ENCODE data around the gene SLC16A11. TPM values are rescaled to one million over a fixed set of nuclear protein-coding genes. Genes with fewer than 3 reads are reported as not detected.
"Not testable (repeated sequence)": the region's sequence is repeated elsewhere in the genome, so short reads cannot be mapped to it uniquely, and the experiment has no call there.

SLC16A11 gene
- total RNA-seq, 2 donors from 2014 or later: 0.58 to 0.84 TPM

- DNase-seq (no peak), ATAC-seq (no peak)
- intact Hi-C loops (cut with DNase I, micrococcal nuclease): no loop called here
Measured at GRCh38 chr17:7063518-7064094, 19.7 kb upstream of the SLC16A11 start.

DNA sequence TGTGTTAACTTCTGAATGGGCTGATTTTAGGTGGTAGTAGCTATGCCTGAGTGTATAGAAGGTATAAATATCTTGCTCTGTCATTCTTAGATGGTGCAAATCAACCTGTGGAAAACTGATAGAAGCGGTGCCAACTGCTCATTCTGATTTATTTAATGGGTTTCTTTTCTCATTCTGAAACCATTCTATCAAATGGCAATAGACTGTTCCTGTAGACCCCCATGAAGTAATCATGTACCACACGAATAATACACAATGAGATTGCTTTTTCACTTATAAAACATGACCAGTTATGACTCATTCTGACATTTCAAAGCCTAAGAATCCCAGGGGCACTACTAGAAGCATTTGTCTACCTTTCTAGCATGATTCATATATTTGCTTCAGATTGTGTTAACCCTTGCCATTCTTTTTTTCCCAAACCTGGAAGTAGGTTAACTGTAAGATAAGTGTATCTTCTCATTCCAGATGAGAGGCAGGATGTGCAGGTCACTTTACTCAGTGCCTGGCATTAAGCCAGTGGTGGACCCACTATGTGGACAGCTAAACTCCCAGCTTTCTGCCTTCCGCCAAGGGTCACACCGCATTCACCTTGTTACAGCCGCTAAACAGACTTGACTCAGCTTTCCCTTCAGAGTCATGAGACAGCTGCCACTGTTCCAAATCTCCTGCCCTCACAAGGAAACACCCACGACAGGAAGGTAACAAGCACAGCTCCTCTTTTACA, 16.4 kb upstream of the SLC16A11 start:
- intact Hi-C loops (cut with DNase I, micrococcal nuclease): no loop called here
- no peak for ATAC-seq
- no peak for DNase-seq

DNA sequence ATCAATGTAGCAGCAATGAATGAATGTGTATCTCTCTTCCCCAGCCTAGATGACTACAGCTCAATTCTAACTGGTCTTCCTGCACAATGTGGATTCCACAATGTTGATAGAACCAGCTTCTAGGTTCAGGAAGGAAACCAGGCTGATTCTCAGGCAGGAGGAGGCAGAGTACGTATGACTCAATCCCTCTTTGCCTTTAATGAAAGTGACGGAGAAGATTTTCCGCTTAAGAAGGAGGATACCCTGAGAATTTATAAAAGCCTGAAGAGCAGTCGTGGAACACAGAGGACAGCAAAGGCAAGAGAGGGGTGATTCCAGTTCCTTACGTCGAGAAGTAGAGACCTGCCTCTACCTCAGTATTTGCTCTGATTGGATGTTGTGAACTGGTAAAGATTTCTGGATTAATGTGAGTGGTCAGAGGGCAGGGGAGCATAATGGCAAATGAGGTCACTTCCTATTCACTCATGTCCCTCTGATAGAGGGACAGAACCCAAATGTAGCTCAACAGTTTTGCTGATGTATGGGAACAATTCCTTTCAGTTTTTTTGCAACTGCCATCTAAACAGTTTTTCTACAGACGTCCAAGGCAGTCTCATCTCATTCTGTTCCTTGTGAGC, 15.0 kb upstream of the SLC16A11 start:
- ATAC-seq (no peak), DNase-seq (no peak)
- intact Hi-C loops (cut with DNase I, micrococcal nuclease): no loop called here

GRCh38 chr17:7056386-7056785, 12.5 kb upstream of the SLC16A11 start:
- no peak for DNase-seq
- no peak for ATAC-seq
- intact Hi-C loops (cut with DNase I, micrococcal nuclease): no loop called here

DNA sequence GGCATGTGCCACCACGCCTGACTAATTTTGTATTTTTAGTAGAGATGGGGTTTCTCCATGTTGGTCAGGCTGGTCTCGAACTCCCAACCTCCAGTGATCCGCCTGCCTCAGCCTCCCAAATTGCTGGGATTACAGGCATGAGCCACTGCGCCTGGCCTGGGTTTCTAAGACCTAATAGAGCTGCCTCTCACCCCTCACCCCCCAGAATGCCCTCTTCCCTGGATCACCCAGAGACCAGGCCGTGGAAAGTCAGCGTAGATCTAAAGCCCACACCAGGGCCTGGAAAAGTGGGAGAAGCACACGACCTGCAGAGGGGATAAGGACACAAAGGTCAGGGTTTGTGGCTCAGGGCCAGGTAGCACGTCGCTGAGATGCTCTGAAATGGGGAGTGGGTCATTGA, 6.7 kb upstream of the SLC16A11 start:
- DNase-seq, ATAC-seq: not testable (repeated sequence)
- intact Hi-C loops (cut with DNase I, micrococcal nuclease): loop anchor here in 1 of 2 donors (5.0 kb wide), 1 partner anchor 87 kb away; no protein-coding TSS in a partner anchor

DNA sequence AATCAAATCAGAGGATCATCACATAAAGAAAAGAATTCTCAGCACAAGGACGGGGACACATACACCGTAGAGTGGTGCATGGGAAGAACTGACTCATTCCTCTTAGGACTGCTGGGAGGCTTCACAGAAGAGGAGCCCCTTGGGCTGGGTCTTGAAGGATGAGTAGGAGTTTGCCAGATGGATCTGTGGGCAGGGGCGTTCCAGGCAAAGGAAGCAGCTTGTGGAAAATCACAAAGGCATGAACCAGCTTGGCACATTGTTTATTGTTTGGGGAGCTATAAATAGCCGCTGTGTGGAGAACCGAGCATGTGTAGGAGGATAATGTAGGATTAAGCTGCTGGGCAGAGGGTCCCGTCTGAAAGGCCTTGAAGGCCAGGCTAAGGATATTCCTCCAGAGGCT, 5.1 kb upstream of the SLC16A11 start:
- intact Hi-C loops (cut with DNase I, micrococcal nuclease): loop anchor here in 1 of 2 donors (5.0 kb wide), 1 partner anchor 128 kb away; the partner anchor contains the start of gene ASGR1
- ATAC-seq (no peak), DNase-seq (no peak)

- ATAC-seq (no peak), DNase-seq (no peak)
- intact Hi-C loops (cut with DNase I, micrococcal nuclease): loop anchor here in 1 of 2 donors (5.0 kb wide), 1 partner anchor 130 kb away; the partner anchor contains the start of gene ASGR1
Measured at GRCh38 chr17:7047566-7047965, 3.7 kb upstream of the SLC16A11 start.

DNA sequence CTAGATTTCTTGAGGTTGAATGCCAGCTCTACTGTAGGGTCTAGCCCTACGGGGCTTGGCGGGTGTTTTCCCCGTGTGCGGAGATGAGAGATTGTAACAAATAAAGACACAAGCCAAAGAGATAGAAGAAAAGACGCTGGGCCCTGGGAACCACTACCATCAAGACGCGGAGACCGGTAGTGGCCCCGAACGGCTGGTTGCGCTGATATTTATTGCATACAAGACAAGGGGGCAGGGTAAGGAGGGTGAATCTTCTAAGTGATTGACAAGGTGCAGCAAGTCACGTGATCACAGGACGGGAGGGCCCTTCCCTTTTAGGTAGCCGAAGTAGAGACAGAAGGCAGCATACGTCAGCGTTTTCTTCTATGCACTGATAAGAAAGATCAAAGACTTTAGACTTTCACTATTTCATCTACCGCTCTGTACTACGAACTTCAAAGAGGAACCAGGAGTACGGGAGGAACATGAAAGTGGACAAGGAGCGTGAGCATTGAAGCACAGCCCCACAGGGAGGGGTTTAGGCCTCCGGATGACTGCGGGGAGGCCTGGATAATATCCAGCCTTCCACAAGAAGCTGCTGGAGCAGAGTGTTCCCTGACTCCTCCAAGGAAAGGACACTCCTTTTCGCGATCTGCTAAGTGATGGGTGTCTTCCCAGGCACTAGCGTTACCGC, 3.0 kb upstream of the SLC16A11 start:
- DNase-seq (peak; percentile 62 to 85), ATAC-seq (peak; percentile 36)
- intact Hi-C loops (cut with DNase I, micrococcal nuclease): loop anchor here in 1 of 2 donors (5.0 kb wide), 1 partner anchor 130 kb away; the partner anchor contains the start of gene ASGR1

DNA sequence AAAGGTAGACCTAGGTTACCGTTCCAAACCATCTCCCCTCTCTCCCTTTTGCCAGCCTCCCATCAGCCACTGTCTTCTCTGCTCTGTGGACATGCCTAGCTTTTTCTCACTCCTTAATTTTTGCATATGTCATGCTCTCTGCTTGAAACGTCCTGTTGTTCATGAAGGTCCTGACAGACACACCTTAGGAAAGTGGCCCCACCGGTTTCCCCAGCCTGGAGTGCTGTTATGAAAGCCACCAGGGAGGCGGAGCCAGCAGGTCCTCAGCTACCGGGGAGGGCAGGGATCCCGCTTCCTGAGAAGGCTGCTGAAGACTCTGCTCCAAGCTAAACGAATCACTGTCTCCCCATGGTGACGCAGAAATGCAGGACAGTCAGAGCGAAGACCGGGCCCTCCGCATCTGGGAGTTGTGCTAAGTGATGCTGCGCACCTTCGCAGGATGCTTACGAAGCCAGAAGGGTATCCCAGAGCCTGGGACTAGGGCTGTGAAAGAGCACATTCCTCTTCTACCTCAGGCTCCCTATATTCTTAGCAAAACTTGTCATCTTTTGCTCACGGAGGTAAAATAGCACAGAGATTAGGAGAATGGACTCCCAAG, 2.3 kb upstream of the SLC16A11 start:
- ATAC-seq (peak; percentile 84), DNase-seq (peak; percentile 94)
- intact Hi-C loops (cut with DNase I, micrococcal nuclease): loop anchor here in 1 of 2 donors (5.0 kb wide), 1 partner anchor 131 kb away; the partner anchor contains the start of gene ASGR1

- peak; percentile 55 for ATAC-seq
- intact Hi-C loops (cut with DNase I, micrococcal nuclease): loop anchor here in 1 of 2 donors (5.0 kb wide), 1 partner anchor 132 kb away; the partner anchor contains the start of gene ASGR1
Measured at GRCh38 chr17:7045492-7046126, 1.7 kb upstream of the SLC16A11 start.

GRCh38 chr17:7043182-7043496, 753 bp downstream of the SLC16A11 start:
- DNase-seq: no peak
- ATAC-seq: peak; percentile 22
- intact Hi-C loops (cut with DNase I, micrococcal nuclease): no loop called here

More at GRCh38 chr17:7045492-7046126, 1.7 kb upstream of the SLC16A11 start:
- DNase-seq: peak in 1 of 2 donors; percentile 50

DNA sequence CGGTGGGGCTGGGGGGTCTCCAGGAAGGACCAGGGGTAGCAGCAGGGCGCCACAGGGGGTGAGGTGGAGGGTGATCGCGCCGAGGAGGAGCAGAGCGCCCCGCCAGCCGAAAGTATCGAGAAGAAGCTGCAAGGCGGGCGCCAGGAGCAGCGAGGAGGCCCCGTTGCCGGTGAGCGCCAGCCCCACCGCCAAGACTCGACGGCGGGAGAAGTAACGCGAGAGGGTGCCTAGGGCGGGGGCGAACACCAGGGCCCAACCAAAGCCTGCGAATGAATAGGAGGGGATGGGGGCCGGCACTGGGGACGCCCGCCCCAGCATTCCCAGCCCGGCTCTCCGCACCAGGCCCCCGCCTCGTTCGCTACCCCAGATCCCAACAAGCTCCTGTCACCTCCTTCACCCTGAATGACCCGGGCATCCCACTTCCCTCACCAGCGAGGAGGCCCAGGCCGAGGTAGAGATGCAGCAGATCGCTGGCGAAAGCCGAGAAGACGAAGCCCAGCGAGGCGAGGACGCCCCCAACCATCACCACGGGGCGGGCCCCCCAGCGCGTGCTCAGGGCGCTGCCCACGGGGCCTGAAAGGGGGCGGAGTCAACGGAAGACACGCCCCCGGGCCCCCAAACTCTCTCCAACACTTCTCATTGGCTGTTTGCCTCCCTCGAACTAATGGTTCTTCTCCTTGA, 1.3 kb downstream of the SLC16A11 start:
- peak in 1 of 2 donors; percentile 37 for DNase-seq
- no peak for ATAC-seq
- intact Hi-C loops (cut with DNase I, micrococcal nuclease): no loop called here

GRCh38 chr17:7041607-7042500, 2.0 kb downstream of the SLC16A11 start:
- DNase-seq: no peak
- intact Hi-C loops (cut with DNase I, micrococcal nuclease): no loop called here
- ATAC-seq: no peak

- DNase-seq (no peak), ATAC-seq (no peak)
- intact Hi-C loops (cut with DNase I, micrococcal nuclease): no loop called here
Measured at GRCh38 chr17:7039832-7040231, 4.1 kb downstream of the SLC16A11 start.

GRCh38 chr17:7038025-7038862, 5.6 kb downstream of the SLC16A11 start:
- no peak for ATAC-seq
- no peak for DNase-seq
- intact Hi-C loops (cut with DNase I, micrococcal nuclease): no loop called here
